ENCODE measurements around the gene HS3ST5.

HS3ST5 gene

GRCh38 chr6:114290864-114291263, 52.0 kb downstream of the HS3ST5 start:
- TF ChIP-seq CTCF (conservative IDR thresholded peaks at IDR 0.05; ENCODE audit: low read length): no peak
- H3K4me3 ChIP-seq (ENCODE audit: low read length): no peak overlapping the region
- no peak for DNase-seq (ENCODE audit: low read depth)

- no peak for DNase-seq (ENCODE audit: low read depth)
- no peak for TF ChIP-seq CTCF (conservative IDR thresholded peaks at IDR 0.05; ENCODE audit: low read length)
- H3K4me3 ChIP-seq (ENCODE audit: low read length): no peak overlapping the region
These were observed 53.9 kb downstream of the HS3ST5 start for GRCh38 chr6:114288701-114289495.

DNA sequence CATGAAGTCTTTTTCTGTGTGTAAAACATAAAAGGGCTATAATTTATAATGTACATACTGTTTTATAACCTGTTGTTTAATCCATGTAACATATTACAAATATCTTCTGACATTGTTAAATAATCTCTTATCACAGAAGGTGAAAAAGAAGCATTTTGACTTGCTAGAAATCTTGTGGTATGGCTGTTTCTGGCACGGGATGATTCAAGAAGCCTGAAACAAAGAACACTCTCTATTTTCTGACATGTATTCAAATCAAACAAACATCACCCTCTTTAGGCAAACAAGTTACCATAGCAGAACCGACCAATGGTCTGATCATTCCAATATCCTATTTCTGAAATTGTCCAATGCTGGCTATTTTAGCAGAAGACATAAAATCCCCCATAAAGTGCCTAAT, 55.4 kb downstream of the HS3ST5 start:
- no peak overlapping the region for H3K4me3 ChIP-seq (ENCODE audit: low read length)
- TF ChIP-seq CTCF (conservative IDR thresholded peaks at IDR 0.05; ENCODE audit: low read length): no peak
- no peak for DNase-seq (ENCODE audit: low read depth)

DNA sequence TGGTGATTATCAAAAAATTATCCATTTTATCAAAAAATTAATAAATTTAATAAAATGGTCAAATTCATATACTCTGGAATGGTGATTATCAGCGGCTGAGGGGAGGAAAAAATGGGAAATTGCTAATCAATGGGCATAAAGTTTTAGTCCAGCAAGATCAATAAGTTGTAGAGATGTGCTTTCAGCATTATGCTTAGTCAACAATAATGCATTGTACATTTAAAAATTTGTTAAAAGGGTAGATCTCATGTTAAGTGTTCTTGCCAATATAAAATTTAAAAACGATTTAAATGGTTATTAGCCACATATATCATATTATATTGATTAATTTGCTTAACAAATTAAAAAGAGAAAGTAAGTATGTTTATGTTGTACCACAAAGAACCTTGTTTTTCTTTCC, 56.6 kb downstream of the HS3ST5 start:
- no peak for TF ChIP-seq CTCF (conservative IDR thresholded peaks at IDR 0.05; ENCODE audit: low read length)
- H3K4me3 ChIP-seq (ENCODE audit: low read length): no peak overlapping the region
- no peak for DNase-seq (ENCODE audit: low read depth)

DNA sequence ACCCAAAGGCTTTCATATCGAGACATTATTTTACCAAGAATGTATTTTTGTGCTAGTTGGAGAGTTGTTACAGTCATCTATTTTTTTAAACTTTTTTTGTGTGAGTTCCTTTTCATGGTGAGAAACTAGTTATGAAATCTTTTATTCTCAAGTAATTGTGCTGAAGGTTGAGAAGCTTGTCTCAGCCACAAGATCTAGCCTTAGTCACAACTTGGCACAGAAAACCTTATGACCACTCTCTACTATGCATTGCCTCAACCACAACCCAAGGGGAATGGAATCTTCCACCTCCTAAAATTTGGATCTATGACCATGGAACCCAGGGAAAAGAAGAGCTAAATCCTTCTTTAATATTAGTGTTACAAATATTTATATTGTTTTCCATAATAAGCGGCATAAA, 58.5 kb downstream of the HS3ST5 start:
- no peak overlapping the region for H3K4me3 ChIP-seq (ENCODE audit: low read length)
- DNase-seq (ENCODE audit: low read depth): peak; percentile 1
- TF ChIP-seq CTCF (conservative IDR thresholded peaks at IDR 0.05; ENCODE audit: low read length): no peak

- TF ChIP-seq CTCF (conservative IDR thresholded peaks at IDR 0.05; ENCODE audit: low read length): no peak
- DNase-seq (ENCODE audit: low read depth): no peak
- H3K4me3 ChIP-seq (ENCODE audit: low read length): no peak overlapping the region
These were observed 60.5 kb downstream of the HS3ST5 start for GRCh38 chr6:114282292-114282691.

- DNase-seq (ENCODE audit: low read depth): no peak
- no peak overlapping the region for H3K4me3 ChIP-seq (ENCODE audit: low read length)
These were observed 61.3 kb downstream of the HS3ST5 start for GRCh38 chr6:114281496-114281895.

More at GRCh38 chr6:114281496-114281895, 61.3 kb downstream of the HS3ST5 start:
- TF ChIP-seq CTCF (conservative IDR thresholded peaks at IDR 0.05; ENCODE audit: low read length): no peak
